Upper lobe of left lung (tissue), 6 donors: ENCODE data around the gene SREBF1. TPM values are rescaled to one million over a fixed set of nuclear protein-coding genes. Genes with fewer than 3 reads are reported as not detected.

Source experiments
- ATAC-seq, 2 donors: fragments of 200-7000 bp; cut with Tn5 transposase; one replicate each; pipeline ENCODE4 v1.9.1; 2022; ENCODE audit warnings: mild to moderate bottlenecking in 2 of 2, moderate library complexity in 2 of 2; ENCODE audit not compliant: low FRiP score in 2 of 2
- DNase-seq, 2 donors: peaks; one replicate each; pipeline ENCODE4 v3.0.0-alpha.2; 2019 to 2020
- H3K27ac ChIP-seq, 4 donors: fragments of 200-600 bp; sonication (generic); one replicate each; pipeline ENCODE4 v1.5.1; 2016 to 2019
- H3K27me3 ChIP-seq, 4 donors: fragments of 200-600 bp; sonication (generic); one replicate each; pipeline ENCODE4 v1.5.1; 2017 to 2019
- H3K36me3 ChIP-seq, 4 donors: fragments of 200-600 bp; sonication (generic); one replicate each; pipeline ENCODE4 v1.5.1; 2016 to 2019
- H3K4me1 ChIP-seq, 4 donors: fragments of 200-600 bp; sonication (generic); one replicate each; pipeline ENCODE4 v1.5.1; 2018 to 2019
- H3K4me3 ChIP-seq, 4 donors: fragments of 200-600 bp; sonication (generic); one replicate each; pipeline ENCODE4 v1.5.1; 2017 to 2019; ENCODE audit warnings: mild to moderate bottlenecking in 2 of 4, moderate library complexity in 1 of 4
- H3K9me3 ChIP-seq, 4 donors: fragments of 200-600 bp; sonication (generic); one replicate each; pipeline ENCODE4 v1.5.1; 2018 to 2019
- EP300 ChIP-seq, 4 donors: sonication (generic); formaldehyde crosslinking; IDR thresholded peaks; one replicate each; pipeline ENCODE4 v1.5.1; 2017; ENCODE audit warnings: antibody characterized with exemption in 4 of 4, control low read depth in 2 of 4
- POLR2A ChIP-seq, 4 donors: fragments of 450-650 bp; IDR thresholded peaks; one replicate each; pipeline ENCODE4 v1.5.1; 2016 to 2017; ENCODE audit warnings: antibody characterized with exemption in 4 of 4, mild to moderate bottlenecking in 2 of 4
- POLR2AphosphoS5 ChIP-seq, 2 donors: sonication (generic); formaldehyde crosslinking; IDR thresholded peaks; one replicate each; pipeline ENCODE4 v1.5.1; 2017; ENCODE audit warnings: antibody characterized with exemption in 2 of 2
- WGBS, 2 donors: methylation state at CpG; one replicate each; pipeline ENCODE4 v1.1.5; 2017 to 2018; 5-methylcytosine and 5-hydroxymethylcytosine counted together
- total RNA-seq, 6 donors: library from RNA; depleted of rRNA in 4 of 6; stranded (reverse); fragments of >200 nt in 4 of 6; gene quantifications; one replicate each; pipeline versions ENCODE4 v1.1.0 to v1.2.1, GENCODE V29; 2016 to 2021
- TF ChIP-seq, protein P1 (sequence below), 6 experiments: fragments of 450-650 bp in 4 of 6; fragments of 200-600 bp in 2 of 6; sonication (generic) in 2 of 6; IDR thresholded peaks; one replicate each; pipeline ENCODE4 v1.5.1; 2016 to 2019; ENCODE audit warnings: antibody characterized with exemption in 6 of 6
- donor health status: DM: no; HTN: no; CAD: no; lungs with moderate emphysema.
- donor health status: DM: no; HTN: yes; CAD: no; lungs with severe emphysema.

SREBF1 gene
- total RNA-seq, 6 donors from 2014 or later, result 64.2 to 579 (median 123) TPM

DNA sequence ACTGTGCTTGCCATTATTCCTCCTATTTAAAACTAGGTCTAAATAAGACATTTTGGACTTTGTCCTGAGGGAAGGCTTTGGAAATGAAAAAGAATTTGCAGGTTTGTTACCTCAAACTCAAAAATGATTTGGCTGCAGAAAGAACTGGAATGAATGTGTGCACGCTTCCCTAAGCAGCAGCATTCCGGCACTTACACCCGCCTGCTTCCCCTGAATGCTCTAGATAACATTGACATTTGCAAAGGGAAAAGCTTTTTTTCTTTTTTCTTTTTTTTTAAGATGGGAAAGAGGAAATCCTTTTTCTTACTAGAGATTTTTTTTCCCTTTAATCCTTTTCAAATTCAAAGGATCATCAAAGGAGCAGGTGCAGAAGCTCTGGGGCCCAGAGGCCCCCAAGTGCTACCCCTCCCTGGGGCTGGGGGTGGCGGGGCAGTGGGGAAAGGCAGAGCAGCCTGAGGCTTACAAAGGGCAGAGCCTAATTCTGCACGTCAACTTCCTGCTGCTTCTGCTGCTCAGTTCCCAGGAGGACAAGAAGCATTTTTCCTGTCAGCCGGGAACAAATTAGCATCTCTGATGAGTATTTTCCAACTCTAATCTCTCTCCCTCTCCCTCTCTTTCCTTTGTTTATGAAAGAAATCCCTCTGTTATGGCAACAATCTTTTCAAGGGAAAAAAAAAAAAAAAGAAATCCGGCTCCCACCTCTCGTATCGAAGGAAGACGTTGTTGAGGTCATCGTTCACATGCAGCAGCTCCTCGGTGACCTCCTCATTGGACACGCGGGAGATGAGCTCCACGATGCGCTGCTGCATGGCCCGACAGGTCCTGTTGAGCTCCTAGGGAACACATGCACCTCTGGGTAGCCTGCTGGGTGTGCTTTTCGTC is 32.1 kb upstream of the SREBF1 start:
- Histone ChIP-seq H3K9me3 (no peaks in the 10 kb centered on the region), H3K4me1 (peaks cover 7 to 20% (median 14%) of the 10 kb centered on the region in 4 donors), H3K27ac (peak overlapping the region in 2 of 4 donors; percentile 56 to 66), H3K4me3 (no peak overlapping the region), H3K27me3 (no peaks in the 10 kb centered on the region), H3K36me3 (peaks cover 0 to 31% (median 14%) of the 10 kb centered on the region in 4 donors)
- TF ChIP-seq POLR2AphosphoS5 (IDR thresholded peaks at IDR 0.05) (no peak), POLR2A (IDR thresholded peaks at IDR 0.05) (no peak), EP300 (IDR thresholded peaks at IDR 0.05) (peak in 1 of 4 donors; percentile 40)
- WGBS, 2 donors, result 50 to 62% methylated on average over 18 of the region's 18 CpGs
- no peak for DNase-seq
- ATAC-seq, result peak in 1 of 2 donors; percentile 84

DNA sequence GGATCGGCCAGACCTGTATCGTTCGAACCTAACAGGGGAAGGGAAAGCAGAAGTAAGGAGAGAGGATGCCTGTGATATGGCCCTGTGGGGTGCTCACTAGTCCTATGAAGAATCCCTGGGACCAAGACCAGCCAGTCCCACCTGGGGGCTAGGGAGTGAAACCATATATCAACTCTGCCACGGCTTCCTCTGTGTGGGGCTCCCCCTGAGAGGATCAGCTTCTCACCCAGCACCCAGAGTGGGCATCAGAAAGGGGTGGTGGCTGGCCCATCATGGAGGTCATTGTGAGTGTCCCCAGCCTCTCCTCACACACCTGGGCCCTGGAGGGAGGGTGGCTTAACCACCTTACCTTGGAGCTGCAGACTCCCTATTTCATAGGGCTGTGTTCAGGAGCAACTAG is 30.1 kb upstream of the SREBF1 start:
- Histone ChIP-seq H3K9me3 (no peaks in the 10 kb centered on the region), H3K4me1 (peaks cover 7 to 20% (median 17%) of the 10 kb centered on the region in 4 donors), H3K36me3 (peaks cover 0 to 36% (median 10%) of the 10 kb centered on the region in 4 donors), H3K27ac (no peak overlapping the region), H3K4me3 (no peak overlapping the region), H3K27me3 (no peaks in the 10 kb centered on the region)
- DNase-seq, result no peak
- WGBS, 2 donors, result 93 to 94% methylated on average over 4 of the region's 4 CpGs
- ATAC-seq, result no peak
- TF ChIP-seq POLR2A (IDR thresholded peaks at IDR 0.05) (no peak), POLR2AphosphoS5 (IDR thresholded peaks at IDR 0.05) (no peak), EP300 (IDR thresholded peaks at IDR 0.05) (no peak)
- TF ChIP-seq, protein P1, sequence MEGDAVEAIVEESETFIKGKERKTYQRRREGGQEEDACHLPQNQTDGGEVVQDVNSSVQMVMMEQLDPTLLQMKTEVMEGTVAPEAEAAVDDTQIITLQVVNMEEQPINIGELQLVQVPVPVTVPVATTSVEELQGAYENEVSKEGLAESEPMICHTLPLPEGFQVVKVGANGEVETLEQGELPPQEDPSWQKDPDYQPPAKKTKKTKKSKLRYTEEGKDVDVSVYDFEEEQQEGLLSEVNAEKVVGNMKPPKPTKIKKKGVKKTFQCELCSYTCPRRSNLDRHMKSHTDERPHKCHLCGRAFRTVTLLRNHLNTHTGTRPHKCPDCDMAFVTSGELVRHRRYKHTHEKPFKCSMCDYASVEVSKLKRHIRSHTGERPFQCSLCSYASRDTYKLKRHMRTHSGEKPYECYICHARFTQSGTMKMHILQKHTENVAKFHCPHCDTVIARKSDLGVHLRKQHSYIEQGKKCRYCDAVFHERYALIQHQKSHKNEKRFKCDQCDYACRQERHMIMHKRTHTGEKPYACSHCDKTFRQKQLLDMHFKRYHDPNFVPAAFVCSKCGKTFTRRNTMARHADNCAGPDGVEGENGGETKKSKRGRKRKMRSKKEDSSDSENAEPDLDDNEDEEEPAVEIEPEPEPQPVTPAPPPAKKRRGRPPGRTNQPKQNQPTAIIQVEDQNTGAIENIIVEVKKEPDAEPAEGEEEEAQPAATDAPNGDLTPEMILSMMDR (IDR thresholded peaks at IDR 0.05), result no peak

DNA sequence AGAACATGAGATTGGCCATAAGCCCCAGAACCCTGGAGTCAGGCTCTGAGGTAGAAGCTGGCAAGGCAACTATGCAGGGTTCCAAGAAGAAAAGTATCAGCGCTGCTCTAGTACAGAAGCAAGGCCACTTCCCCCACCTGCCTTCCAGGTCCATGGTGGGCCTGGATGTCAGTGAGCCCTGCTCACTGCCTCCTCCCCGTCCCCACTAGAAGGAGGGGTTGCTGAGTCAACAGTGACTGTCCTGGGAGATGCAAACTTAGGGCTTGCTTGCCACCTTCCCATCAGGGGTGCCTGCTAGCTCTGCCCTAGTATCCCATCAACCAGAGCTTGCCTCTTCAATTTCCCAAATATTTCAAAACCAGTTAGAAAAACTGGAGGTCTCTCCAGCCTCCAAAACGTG is 29.6 kb upstream of the SREBF1 start:
- DNase-seq (no peak), ATAC-seq (no peak)
- Histone ChIP-seq H3K4me1 (peaks cover 7 to 20% (median 17%) of the 10 kb centered on the region in 4 donors), H3K4me3 (no peak overlapping the region), H3K9me3 (no peaks in the 10 kb centered on the region), H3K27me3 (no peaks in the 10 kb centered on the region), H3K36me3 (peaks cover 0 to 41% (median 10%) of the 10 kb centered on the region in 4 donors), H3K27ac (no peak overlapping the region)
- TF ChIP-seq EP300 (IDR thresholded peaks at IDR 0.05) (no peak), POLR2AphosphoS5 (IDR thresholded peaks at IDR 0.05) (no peak), POLR2A (IDR thresholded peaks at IDR 0.05) (no peak)
- TF ChIP-seq, protein P1 (IDR thresholded peaks at IDR 0.05), result no peak
- 91% methylated on average over 1 to 3 of the region's 3 CpGs for WGBS, 2 donors

DNA sequence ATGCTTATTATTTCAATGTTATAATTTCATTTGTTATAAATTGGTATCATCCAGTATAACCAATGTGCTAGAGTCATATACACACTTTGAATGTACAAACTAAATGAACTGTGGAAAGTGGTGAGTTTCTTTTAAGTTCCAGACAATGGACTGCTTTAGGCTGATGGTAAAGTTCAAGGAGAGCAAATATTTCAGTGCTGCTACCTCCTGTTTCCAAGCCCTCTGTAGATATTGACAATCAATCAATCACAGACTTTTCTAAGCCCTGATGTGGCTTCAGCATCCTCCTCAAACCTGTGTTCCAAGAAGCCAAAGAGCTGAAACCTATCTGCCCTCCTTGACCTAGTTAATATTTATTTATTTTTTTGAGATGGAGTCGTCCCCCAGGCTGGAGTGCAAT is 28.2 kb upstream of the SREBF1 start:
- H3K4me3 ChIP-seq, result no peak overlapping the region
- TF ChIP-seq POLR2AphosphoS5 (IDR thresholded peaks at IDR 0.05) (no peak), EP300 (IDR thresholded peaks at IDR 0.05) (no peak), POLR2A (IDR thresholded peaks at IDR 0.05) (no peak)
- TF ChIP-seq, protein P1 (IDR thresholded peaks at IDR 0.05), result no peak
- DNase-seq (no peak), ATAC-seq (no peak)
- H3K4me1 ChIP-seq, result peaks cover 13 to 31% (median 26%) of the 10 kb centered on the region in 4 donors
- 65 to 92% methylated on average over 1 of the region's 1 CpG for WGBS, 2 donors
- H3K27me3 ChIP-seq, result no peaks in the 10 kb centered on the region
- peaks cover 0 to 46% (median 10%) of the 10 kb centered on the region in 4 donors for H3K36me3 ChIP-seq
- H3K9me3 ChIP-seq, result no peaks in the 10 kb centered on the region
- no peak overlapping the region for H3K27ac ChIP-seq

DNA sequence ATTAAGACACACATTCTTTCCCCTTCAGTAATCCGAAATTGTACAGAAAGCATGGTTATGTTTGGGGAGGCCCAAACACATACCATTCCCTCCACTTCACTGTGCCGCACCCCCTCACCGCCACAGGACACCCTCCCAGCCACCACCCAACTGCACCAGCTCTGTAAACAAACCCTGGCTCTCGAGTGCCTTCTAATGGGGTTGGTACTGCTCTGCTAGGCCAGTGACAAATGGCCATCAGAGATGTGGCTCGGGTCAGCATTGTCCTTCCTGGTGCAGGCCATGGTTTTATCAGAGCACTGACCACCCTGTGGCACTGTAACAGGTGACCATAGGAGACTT is 24.0 kb upstream of the SREBF1 start:
- TF ChIP-seq, protein P1 (IDR thresholded peaks at IDR 0.05), result no peak
- TF ChIP-seq POLR2AphosphoS5 (IDR thresholded peaks at IDR 0.05) (no peak), POLR2A (IDR thresholded peaks at IDR 0.05) (no peak), EP300 (IDR thresholded peaks at IDR 0.05) (no peak)

More for the DNA sequence above, 24.0 kb upstream of the SREBF1 start:
- WGBS, 2 donors, result 49 to 64% methylated on average over 5 of the region's 5 CpGs
- Histone ChIP-seq H3K4me1 (peaks cover 7 to 23% (median 17%) of the 10 kb centered on the region in 4 donors), H3K9me3 (no peaks in the 10 kb centered on the region), H3K36me3 (peaks cover 0 to 19% (median 0%) of the 10 kb centered on the region in 4 donors), H3K27ac (peak overlapping the region in 3 of 4 donors; percentile 10 to 64 (median 59)), H3K27me3 (no peaks in the 10 kb centered on the region), H3K4me3 (no peak overlapping the region)
- ATAC-seq (peak; percentile 39 to 88), DNase-seq (peak in 1 of 2 donors; percentile 64)
